GM23338 (cell line): Measurements from ENCODE around the gene CFAP126. TPM values are rescaled to one million over a fixed set of nuclear protein-coding genes. Genes with fewer than 3 reads are reported as not detected.

Source experiments
- ATAC-seq: fragments of 200-7000 bp; cut with Tn5 transposase; 3 replicates; pipeline ENCODE4 v1.9.1; 2020
- DNase-seq: peaks from one replicate; pipeline ENCODE4 v3.0.0-alpha.2; 2015; ENCODE audit warnings: low spot score
- H2AFZ ChIP-seq: fragments of 200-600 bp; sonication (generic); 2 replicates; pipeline ENCODE4 v1.8.0; 2016; ENCODE audit warnings: antibody characterized with exemption, mild to moderate bottlenecking, moderate library complexity
- H3F3A ChIP-seq: fragments of 200-600 bp; sonication (generic); replicated peaks from 2 replicates; pipeline ENCODE4 v1.8.0; 2017; ENCODE audit warnings: antibody characterized with exemption, mixed run types, low read depth
- H3K27ac ChIP-seq: fragments of 200-600 bp; sonication (generic); 2 replicates; pipeline ENCODE4 v1.6.1; 2016; ENCODE audit warnings: low read depth
- H3K27me3 ChIP-seq: fragments of 200-600 bp; sonication (generic); 2 replicates; pipeline ENCODE4 v1.8.0; 2016; ENCODE audit warnings: mild to moderate bottlenecking, mixed run types, moderate library complexity; ENCODE audit not compliant: insufficient read depth
- H3K36me3 ChIP-seq: fragments of 200-600 bp; sonication (generic); 2 replicates; pipeline ENCODE4 v1.8.0; 2016; ENCODE audit warnings: mild to moderate bottlenecking; ENCODE audit not compliant: insufficient read depth
- H3K4me1 ChIP-seq: fragments of 200-600 bp; sonication (generic); 2 replicates; pipeline ENCODE4 v1.8.0; 2016; ENCODE audit warnings: mild to moderate bottlenecking, moderate library complexity; ENCODE audit not compliant: insufficient read depth
- H3K4me2 ChIP-seq: fragments of 200-600 bp; sonication (generic); 2 replicates; pipeline ENCODE4 v1.7.1; 2017; ENCODE audit warnings: mixed run types
- H3K4me3 ChIP-seq: fragments of 200-600 bp; sonication (generic); 2 replicates; pipeline ENCODE4 v1.6.1; 2016; ENCODE audit warnings: mixed run types
- H3K79me2 ChIP-seq: fragments of 200-600 bp; sonication (generic); replicated peaks from 2 replicates; pipeline ENCODE4 v1.8.0; 2017; ENCODE audit warnings: mild to moderate bottlenecking; ENCODE audit not compliant: insufficient read depth
- H3K9me2 ChIP-seq: fragments of 200-600 bp; sonication (generic); 2 replicates; pipeline ENCODE4 v1.8.0; 2017; ENCODE audit not compliant: insufficient read depth
- H4K20me1 ChIP-seq: fragments of 200-600 bp; sonication (generic); replicated peaks from 2 replicates; pipeline ENCODE4 v1.8.0; 2017; ENCODE audit warnings: mild to moderate bottlenecking; ENCODE audit not compliant: insufficient read depth
- H3K27ac Mint-ChIP-seq: 2 replicates; pipeline ENCODE4 v1.8.0; 2020; ENCODE audit warnings: inconsistent platforms, mild to moderate bottlenecking, moderate library complexity, mixed read lengths
- H3K27me3 Mint-ChIP-seq: 3 replicates; pipeline ENCODE4 v1.8.0; 2022; ENCODE audit warnings: low read depth, mild to moderate bottlenecking, moderate library complexity, mixed read lengths, inconsistent platforms; ENCODE audit not compliant: insufficient read depth, poor library complexity
- H3K36me3 Mint-ChIP-seq: 3 replicates; pipeline ENCODE4 v1.8.0; 2021; ENCODE audit warnings: low read depth, mild to moderate bottlenecking, inconsistent platforms, moderate library complexity, mixed read lengths
- H3K4me1 Mint-ChIP-seq: 3 replicates; pipeline ENCODE4 v1.8.0; 2020; ENCODE audit warnings: mild to moderate bottlenecking, inconsistent platforms, mixed read lengths
- H3K4me3 Mint-ChIP-seq: 3 replicates; pipeline ENCODE4 v1.8.0; 2021; ENCODE audit warnings: moderate library complexity, mild to moderate bottlenecking, inconsistent platforms, mixed read lengths
- H3K9me3 Mint-ChIP-seq: 3 replicates; pipeline ENCODE4 v1.8.0; 2020; ENCODE audit warnings: moderate library complexity, mild to moderate bottlenecking, inconsistent platforms, mixed read lengths
- CREB1 ChIP-seq: fragments of 250-450 bp; sonication (Bioruptor Pico); IDR thresholded peaks from 2 replicates; pipeline ENCODE4 v1.5.0; 2020; ENCODE audit warnings: low read depth, mild to moderate bottlenecking, moderate library complexity
- EZH2 ChIP-seq: fragments of 200-600 bp; sonication (generic); IDR thresholded peaks from one replicate; pipeline ENCODE4 v1.8.0; 2017; ENCODE audit warnings: antibody characterized with exemption, mild to moderate bottlenecking, low read depth; ENCODE audit not compliant: unreplicated experiment
- EZH2phosphoT487 ChIP-seq: fragments of 200-600 bp; sonication (generic); IDR thresholded peaks from one replicate; pipeline ENCODE4 v1.8.1; 2018; ENCODE audit warnings: antibody characterized with exemption; ENCODE audit not compliant: unreplicated experiment
- JUNB ChIP-seq: IDR thresholded peaks from one replicate; pipeline ENCODE4 v1.6.1; 2016; ENCODE audit warnings: antibody characterized with exemption; ENCODE audit not compliant: unreplicated experiment
- NANOG ChIP-seq: IDR thresholded peaks from 2 replicates; pipeline ENCODE4 v1.6.1; 2016; ENCODE audit warnings: antibody characterized with exemption, borderline replicate concordance
- POLR2AphosphoS5 ChIP-seq: IDR thresholded peaks from 2 replicates; pipeline ENCODE4 v1.6.1; 2016; ENCODE audit warnings: antibody characterized with exemption, low read depth
- STAT1 ChIP-seq: IDR thresholded peaks from one replicate; pipeline ENCODE4 v1.6.1; 2016; ENCODE audit warnings: antibody characterized with exemption; ENCODE audit not compliant: unreplicated experiment
- ZNF114 ChIP-seq: fragments of 250-450 bp; sonication (Bioruptor Pico); IDR thresholded peaks from 2 replicates; pipeline ENCODE4 v1.5.0; 2020; ENCODE audit warnings: mild to moderate bottlenecking, moderate library complexity
- ZNF331 ChIP-seq: fragments of 250-450 bp; sonication (Bioruptor Pico); IDR thresholded peaks from 2 replicates; pipeline ENCODE4 v1.5.0; 2020; ENCODE audit warnings: low read depth, mild to moderate bottlenecking, moderate library complexity
- polyA plus RNA-seq: library from polyadenylated mRNA; unstranded; fragments of >200 nt; fragmentation: Nextera tagmentation; extraction: Ambion mirVana; gene quantifications from 2 replicates; pipeline ENCODE4 v1.2.1, GENCODE V29; 2016
- total RNA-seq: library from RNA; depleted of rRNA; stranded (reverse); fragments of >200 nt; shearing (Covaris generic); gene quantifications from 2 replicates; pipeline ENCODE4 v1.2.3, GENCODE V29; 2014
- TF ChIP-seq, protein P1 (sequence below): fragments of 250-450 bp; sonication (Bioruptor Pico); IDR thresholded peaks from 2 replicates; pipeline ENCODE4 v1.5.0; 2020; ENCODE audit warnings: mild to moderate bottlenecking, moderate library complexity
- TF ChIP-seq, protein P2 (sequence below): IDR thresholded peaks from one replicate; pipeline ENCODE4 v1.6.1; 2018; ENCODE audit warnings: antibody characterized with exemption; ENCODE audit not compliant: unreplicated experiment
- TF ChIP-seq, protein P3 (sequence below): IDR thresholded peaks from 2 replicates; pipeline ENCODE4 v1.6.1; 2016; ENCODE audit warnings: antibody characterized with exemption
- TF ChIP-seq, protein P4 (sequence below), 2 experiments: fragments of 200-600 bp in 1 of 2; sonication (generic) in 1 of 2; conservative IDR thresholded peaks; 2 replicates each; pipeline versions ENCODE4 v1.5.1 to v1.6.1; 2016 to 2017; ENCODE audit warnings: antibody characterized with exemption in 2 of 2, low read depth in 2 of 2, mild to moderate bottlenecking in 2 of 2, moderate library complexity in 1 of 2

CFAP126 gene
- total and polyA plus RNA-seq, 2 experiments from 2014 or later: not detected

DNA sequence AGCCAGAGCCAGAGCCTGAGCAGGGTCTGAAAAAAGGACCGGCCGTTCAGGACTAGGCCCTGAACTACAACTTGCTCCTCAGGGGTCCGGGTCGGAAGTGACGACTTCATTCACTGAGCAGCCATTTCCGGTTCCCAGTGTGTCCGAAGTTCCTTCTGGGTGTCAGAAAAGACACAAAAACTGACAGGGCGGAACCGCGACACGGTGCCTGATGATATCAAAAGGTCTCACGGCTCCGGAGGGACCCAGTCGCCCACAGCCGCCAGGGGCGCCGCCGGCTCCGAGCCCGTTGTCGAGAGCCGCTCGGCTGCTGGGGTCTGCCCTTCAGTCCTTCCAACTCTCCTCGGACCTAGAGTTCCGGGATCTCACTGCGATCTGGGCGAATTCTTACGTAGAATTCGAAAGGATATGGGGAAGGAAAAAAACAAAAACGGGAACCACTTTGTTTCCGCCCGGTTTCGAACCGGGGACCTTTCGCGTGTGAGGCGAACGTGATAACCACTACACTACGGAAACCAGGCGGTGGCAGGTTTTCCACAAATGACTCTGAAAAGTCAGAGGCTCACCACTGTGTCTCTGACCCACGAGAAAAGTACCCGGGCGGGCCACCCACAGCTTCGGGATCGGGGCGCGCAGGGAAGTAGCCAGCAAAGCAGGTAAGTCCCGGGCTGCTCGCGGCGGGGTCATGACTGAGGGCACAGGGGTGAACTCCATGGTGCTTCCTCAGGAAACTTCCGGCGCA lies 31.8 kb upstream of the CFAP126 start:
- Histone ChIP-seq H3K4me1 (peaks cover 5% of the 10 kb centered on the region; the same call in 1 of the 2 replicates), H3K4me3 (peak overlapping the region; percentile 100), H3K9me2 (no peaks in the 10 kb centered on the region), H3K4me2 (peak overlapping the region; percentile 86), H2AFZ (peak overlapping the region; percentile 100), H3K27ac (peak overlapping the region; percentile 96), H3K79me2 (no peaks in the 10 kb centered on the region), H3F3A (peaks cover 23% of the 10 kb centered on the region), H3K36me3 (no peaks in the 10 kb centered on the region), H3K27me3 (no peaks in the 10 kb centered on the region), H4K20me1 (no peaks in the 10 kb centered on the region)
- Mint-ChIP-seq H3K36me3 (peaks cover 3% of the 10 kb centered on the region; the same call in 2 of the 3 replicates), H3K27ac (peak overlapping the region; percentile 99), H3K4me3 (peak overlapping the region; percentile 93), H3K27me3 (peaks cover 19% of the 10 kb centered on the region), H3K9me3 (peaks cover 9% of the 10 kb centered on the region; the same call in 2 of the 3 replicates), H3K4me1 (peaks cover 4% of the 10 kb centered on the region; the same call in 2 of the 3 replicates)
- peak; percentile 94 for DNase-seq
- ATAC-seq: peak; percentile 83
- TF ChIP-seq JUNB (no peak), ZNF331 (CRISPR knock-in tag) (no peak), EZH2 (no peak), STAT1 (no peak), EZH2phosphoT487 (no peak), NANOG (peak; percentile 31; the same call in 1 of the 2 replicates), CREB1 (CRISPR knock-in tag) (peak; percentile 85), ZNF114 (CRISPR knock-in tag) (no peak), POLR2AphosphoS5 (peak; percentile 86)
- TF ChIP-seq, protein P1, sequence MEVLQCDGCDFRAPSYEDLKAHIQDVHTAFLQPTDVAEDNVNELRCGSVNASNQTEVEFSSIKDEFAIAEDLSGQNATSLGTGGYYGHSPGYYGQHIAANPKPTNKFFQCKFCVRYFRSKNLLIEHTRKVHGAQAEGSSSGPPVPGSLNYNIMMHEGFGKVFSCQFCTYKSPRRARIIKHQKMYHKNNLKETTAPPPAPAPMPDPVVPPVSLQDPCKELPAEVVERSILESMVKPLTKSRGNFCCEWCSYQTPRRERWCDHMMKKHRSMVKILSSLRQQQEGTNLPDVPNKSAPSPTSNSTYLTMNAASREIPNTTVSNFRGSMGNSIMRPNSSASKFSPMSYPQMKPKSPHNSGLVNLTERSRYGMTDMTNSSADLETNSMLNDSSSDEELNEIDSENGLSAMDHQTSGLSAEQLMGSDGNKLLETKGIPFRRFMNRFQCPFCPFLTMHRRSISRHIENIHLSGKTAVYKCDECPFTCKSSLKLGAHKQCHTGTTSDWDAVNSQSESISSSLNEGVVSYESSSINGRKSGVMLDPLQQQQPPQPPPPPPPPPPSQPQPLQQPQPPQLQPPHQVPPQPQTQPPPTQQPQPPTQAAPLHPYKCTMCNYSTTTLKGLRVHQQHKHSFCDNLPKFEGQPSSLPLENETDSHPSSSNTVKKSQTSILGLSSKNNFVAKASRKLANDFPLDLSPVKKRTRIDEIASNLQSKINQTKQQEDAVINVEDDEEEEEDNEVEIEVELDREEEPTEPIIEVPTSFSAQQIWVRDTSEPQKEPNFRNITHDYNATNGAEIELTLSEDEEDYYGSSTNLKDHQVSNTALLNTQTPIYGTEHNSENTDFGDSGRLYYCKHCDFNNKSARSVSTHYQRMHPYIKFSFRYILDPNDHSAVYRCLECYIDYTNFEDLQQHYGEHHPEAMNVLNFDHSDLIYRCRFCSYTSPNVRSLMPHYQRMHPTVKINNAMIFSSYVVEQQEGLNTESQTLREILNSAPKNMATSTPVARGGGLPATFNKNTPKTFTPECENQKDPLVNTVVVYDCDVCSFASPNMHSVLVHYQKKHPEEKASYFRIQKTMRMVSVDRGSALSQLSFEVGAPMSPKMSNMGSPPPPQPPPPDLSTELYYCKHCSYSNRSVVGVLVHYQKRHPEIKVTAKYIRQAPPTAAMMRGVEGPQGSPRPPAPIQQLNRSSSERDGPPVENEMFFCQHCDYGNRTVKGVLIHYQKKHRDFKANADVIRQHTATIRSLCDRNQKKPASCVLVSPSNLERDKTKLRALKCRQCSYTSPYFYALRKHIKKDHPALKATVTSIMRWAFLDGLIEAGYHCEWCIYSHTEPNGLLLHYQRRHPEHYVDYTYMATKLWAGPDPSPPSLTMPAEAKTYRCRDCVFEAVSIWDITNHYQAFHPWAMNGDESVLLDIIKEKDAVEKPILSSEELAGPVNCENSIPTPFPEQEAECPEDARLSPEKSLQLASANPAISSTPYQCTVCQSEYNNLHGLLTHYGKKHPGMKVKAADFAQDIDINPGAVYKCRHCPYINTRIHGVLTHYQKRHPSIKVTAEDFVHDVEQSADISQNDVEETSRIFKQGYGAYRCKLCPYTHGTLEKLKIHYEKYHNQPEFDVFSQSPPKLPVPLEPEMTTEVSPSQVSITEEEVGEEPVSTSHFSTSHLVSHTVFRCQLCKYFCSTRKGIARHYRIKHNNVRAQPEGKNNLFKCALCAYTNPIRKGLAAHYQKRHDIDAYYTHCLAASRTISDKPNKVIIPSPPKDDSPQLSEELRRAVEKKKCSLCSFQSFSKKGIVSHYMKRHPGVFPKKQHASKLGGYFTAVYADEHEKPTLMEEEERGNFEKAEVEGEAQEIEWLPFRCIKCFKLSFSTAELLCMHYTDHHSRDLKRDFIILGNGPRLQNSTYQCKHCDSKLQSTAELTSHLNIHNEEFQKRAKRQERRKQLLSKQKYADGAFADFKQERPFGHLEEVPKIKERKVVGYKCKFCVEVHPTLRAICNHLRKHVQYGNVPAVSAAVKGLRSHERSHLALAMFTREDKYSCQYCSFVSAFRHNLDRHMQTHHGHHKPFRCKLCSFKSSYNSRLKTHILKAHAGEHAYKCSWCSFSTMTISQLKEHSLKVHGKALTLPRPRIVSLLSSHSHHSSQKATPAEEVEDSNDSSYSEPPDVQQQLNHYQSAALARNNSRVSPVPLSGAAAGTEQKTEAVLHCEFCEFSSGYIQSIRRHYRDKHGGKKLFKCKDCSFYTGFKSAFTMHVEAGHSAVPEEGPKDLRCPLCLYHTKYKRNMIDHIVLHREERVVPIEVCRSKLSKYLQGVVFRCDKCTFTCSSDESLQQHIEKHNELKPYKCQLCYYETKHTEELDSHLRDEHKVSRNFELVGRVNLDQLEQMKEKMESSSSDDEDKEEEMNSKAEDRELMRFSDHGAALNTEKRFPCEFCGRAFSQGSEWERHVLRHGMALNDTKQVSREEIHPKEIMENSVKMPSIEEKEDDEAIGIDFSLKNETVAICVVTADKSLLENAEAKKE (CRISPR knock-in tag): no peak
- TF ChIP-seq, protein P2, sequence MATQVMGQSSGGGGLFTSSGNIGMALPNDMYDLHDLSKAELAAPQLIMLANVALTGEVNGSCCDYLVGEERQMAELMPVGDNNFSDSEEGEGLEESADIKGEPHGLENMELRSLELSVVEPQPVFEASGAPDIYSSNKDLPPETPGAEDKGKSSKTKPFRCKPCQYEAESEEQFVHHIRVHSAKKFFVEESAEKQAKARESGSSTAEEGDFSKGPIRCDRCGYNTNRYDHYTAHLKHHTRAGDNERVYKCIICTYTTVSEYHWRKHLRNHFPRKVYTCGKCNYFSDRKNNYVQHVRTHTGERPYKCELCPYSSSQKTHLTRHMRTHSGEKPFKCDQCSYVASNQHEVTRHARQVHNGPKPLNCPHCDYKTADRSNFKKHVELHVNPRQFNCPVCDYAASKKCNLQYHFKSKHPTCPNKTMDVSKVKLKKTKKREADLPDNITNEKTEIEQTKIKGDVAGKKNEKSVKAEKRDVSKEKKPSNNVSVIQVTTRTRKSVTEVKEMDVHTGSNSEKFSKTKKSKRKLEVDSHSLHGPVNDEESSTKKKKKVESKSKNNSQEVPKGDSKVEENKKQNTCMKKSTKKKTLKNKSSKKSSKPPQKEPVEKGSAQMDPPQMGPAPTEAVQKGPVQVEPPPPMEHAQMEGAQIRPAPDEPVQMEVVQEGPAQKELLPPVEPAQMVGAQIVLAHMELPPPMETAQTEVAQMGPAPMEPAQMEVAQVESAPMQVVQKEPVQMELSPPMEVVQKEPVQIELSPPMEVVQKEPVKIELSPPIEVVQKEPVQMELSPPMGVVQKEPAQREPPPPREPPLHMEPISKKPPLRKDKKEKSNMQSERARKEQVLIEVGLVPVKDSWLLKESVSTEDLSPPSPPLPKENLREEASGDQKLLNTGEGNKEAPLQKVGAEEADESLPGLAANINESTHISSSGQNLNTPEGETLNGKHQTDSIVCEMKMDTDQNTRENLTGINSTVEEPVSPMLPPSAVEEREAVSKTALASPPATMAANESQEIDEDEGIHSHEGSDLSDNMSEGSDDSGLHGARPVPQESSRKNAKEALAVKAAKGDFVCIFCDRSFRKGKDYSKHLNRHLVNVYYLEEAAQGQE: no peak
- TF ChIP-seq, protein P3, sequence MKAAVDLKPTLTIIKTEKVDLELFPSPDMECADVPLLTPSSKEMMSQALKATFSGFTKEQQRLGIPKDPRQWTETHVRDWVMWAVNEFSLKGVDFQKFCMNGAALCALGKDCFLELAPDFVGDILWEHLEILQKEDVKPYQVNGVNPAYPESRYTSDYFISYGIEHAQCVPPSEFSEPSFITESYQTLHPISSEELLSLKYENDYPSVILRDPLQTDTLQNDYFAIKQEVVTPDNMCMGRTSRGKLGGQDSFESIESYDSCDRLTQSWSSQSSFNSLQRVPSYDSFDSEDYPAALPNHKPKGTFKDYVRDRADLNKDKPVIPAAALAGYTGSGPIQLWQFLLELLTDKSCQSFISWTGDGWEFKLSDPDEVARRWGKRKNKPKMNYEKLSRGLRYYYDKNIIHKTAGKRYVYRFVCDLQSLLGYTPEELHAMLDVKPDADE: peak; percentile 51; the same call in 1 of the 2 replicates
- TF ChIP-seq, protein P4, sequence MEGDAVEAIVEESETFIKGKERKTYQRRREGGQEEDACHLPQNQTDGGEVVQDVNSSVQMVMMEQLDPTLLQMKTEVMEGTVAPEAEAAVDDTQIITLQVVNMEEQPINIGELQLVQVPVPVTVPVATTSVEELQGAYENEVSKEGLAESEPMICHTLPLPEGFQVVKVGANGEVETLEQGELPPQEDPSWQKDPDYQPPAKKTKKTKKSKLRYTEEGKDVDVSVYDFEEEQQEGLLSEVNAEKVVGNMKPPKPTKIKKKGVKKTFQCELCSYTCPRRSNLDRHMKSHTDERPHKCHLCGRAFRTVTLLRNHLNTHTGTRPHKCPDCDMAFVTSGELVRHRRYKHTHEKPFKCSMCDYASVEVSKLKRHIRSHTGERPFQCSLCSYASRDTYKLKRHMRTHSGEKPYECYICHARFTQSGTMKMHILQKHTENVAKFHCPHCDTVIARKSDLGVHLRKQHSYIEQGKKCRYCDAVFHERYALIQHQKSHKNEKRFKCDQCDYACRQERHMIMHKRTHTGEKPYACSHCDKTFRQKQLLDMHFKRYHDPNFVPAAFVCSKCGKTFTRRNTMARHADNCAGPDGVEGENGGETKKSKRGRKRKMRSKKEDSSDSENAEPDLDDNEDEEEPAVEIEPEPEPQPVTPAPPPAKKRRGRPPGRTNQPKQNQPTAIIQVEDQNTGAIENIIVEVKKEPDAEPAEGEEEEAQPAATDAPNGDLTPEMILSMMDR (conservative IDR thresholded peaks at IDR 0.05; ENCODE audit: low read depth in 2 of 2): peak in 1 of 2 experiments; percentile 38; a peak in 2 of 4 replicates
